ENCODE measurements around the gene ATP8B4. TPM values are rescaled to one million over a fixed set of nuclear protein-coding genes. Genes with fewer than 3 reads are reported as not detected.

The ATP8B4 gene
- total RNA-seq, 1 experiment from 2014 or later, result not detected

- POLR2A ChIA-PET, result no interaction called here
- CTCF ChIA-PET, result no interaction called here
- intact Hi-C loops (cut with micrococcal nuclease; ENCODE audit: unreplicated experiment) (no loop called here), in situ Hi-C loops (cut with HindIII; ENCODE audit: low pct_unique_long_range_greater_than_20kb, low sequenced_read_pairs) (no loop called here)
- Histone ChIP-seq H3K36me3 (ENCODE audit: control insufficient read depth, insufficient read depth, low read length) (no peaks in the 10 kb centered on the region), H3K4me3 (ENCODE audit: low read depth in 2 of 2, low read length in 2 of 2) (no peak overlapping the region), H3K27ac (ENCODE audit: low read length) (no peak overlapping the region), H3K27me3 (ENCODE audit: control insufficient read depth, insufficient read depth, low read length) (no peaks in the 10 kb centered on the region), H3K4me1 (ENCODE audit: control insufficient read depth, insufficient read depth, low read length) (no peaks in the 10 kb centered on the region), H3K9me3 (ENCODE audit: control insufficient read depth, insufficient read depth, low read depth, low read length) (no peaks in the 10 kb centered on the region)
- ATAC-seq, result no peak
- BruUV-seq (replicated peaks), result no TSS peak
- no peak for DNase-seq (ENCODE audit: low read depth, low spot score)
- TF ChIP-seq SIN3A (IDR thresholded peaks at IDR 0.05; ENCODE audit: borderline replicate concordance, insufficient read depth, low read depth, low read length) (no peak), CTCF (IDR thresholded peaks at IDR 0.05) (no peak), REST (IDR thresholded peaks at IDR 0.05; ENCODE audit: insufficient read depth in 1 of 2, low read depth in 2 of 2, low read length in 1 of 2) (no peak), TCF7L2 (IDR thresholded peaks at IDR 0.05; ENCODE audit: low read depth, low read length) (no peak), POLR2AphosphoS5 (IDR thresholded peaks at IDR 0.05; ENCODE audit: low read depth, low read length) (no peak)
These were observed 200.9 kb downstream of the ATP8B4 start for GRCh38 chr15:49918121-49918520.

GRCh38 chr15:49916998-49917397 is 202.0 kb downstream of the ATP8B4 start:
- POLR2A ChIA-PET, result no interaction called here

GRCh38 chr15:49915822-49916221 is 203.2 kb downstream of the ATP8B4 start:
- intact Hi-C loops (cut with micrococcal nuclease; ENCODE audit: unreplicated experiment) (no loop called here), in situ Hi-C loops (cut with HindIII; ENCODE audit: low pct_unique_long_range_greater_than_20kb, low sequenced_read_pairs) (no loop called here)
- no peak overlapping the region for H3K27ac ChIP-seq (ENCODE audit: low read length)
- no peak overlapping the region for H3K4me3 ChIP-seq (ENCODE audit: low read depth in 2 of 2, low read length in 2 of 2)
- H3K4me1 ChIP-seq (ENCODE audit: control insufficient read depth, insufficient read depth, low read length), result no peaks in the 10 kb centered on the region
- CTCF ChIA-PET, result no interaction called here
- H3K27me3 ChIP-seq (ENCODE audit: control insufficient read depth, insufficient read depth, low read length), result no peaks in the 10 kb centered on the region
- POLR2A ChIA-PET, result no interaction called here
- TF ChIP-seq CTCF (IDR thresholded peaks at IDR 0.05) (no peak), TCF7L2 (IDR thresholded peaks at IDR 0.05; ENCODE audit: low read depth, low read length) (no peak)
- ATAC-seq (no peak), DNase-seq (ENCODE audit: low read depth, low spot score) (no peak)
- 0 out of 2 replicates have a peak, but pooled peaks cover 1% of the 10 kb centered on the region for H3K9me3 ChIP-seq (ENCODE audit: control insufficient read depth, insufficient read depth, low read depth, low read length)
- no TSS peak for BruUV-seq (replicated peaks)
- H3K36me3 ChIP-seq (ENCODE audit: control insufficient read depth, insufficient read depth, low read length), result no peaks in the 10 kb centered on the region

More at GRCh38 chr15:49916998-49917397, 202.0 kb downstream of the ATP8B4 start:
- no TSS peak for BruUV-seq (replicated peaks)
- in situ Hi-C loops (cut with HindIII; ENCODE audit: low pct_unique_long_range_greater_than_20kb, low sequenced_read_pairs), result no loop called here
- no peak overlapping the region for H3K27ac ChIP-seq (ENCODE audit: low read length)
- intact Hi-C loops (cut with micrococcal nuclease; ENCODE audit: unreplicated experiment), result no loop called here
- DNase-seq (ENCODE audit: low read depth, low spot score), result no peak
- ATAC-seq, result no peak
- CTCF ChIA-PET, result no interaction called here
- H3K4me1 ChIP-seq (ENCODE audit: control insufficient read depth, insufficient read depth, low read length), result no peaks in the 10 kb centered on the region
- no peak for TF ChIP-seq POLR2AphosphoS5 (IDR thresholded peaks at IDR 0.05; ENCODE audit: low read depth, low read length)
- no peaks in the 10 kb centered on the region for H3K27me3 ChIP-seq (ENCODE audit: control insufficient read depth, insufficient read depth, low read length)
- H3K36me3 ChIP-seq (ENCODE audit: control insufficient read depth, insufficient read depth, low read length), result no peaks in the 10 kb centered on the region
- H3K4me3 ChIP-seq (ENCODE audit: low read depth in 2 of 2, low read length in 2 of 2), result no peak overlapping the region
- no peaks in the 10 kb centered on the region for H3K9me3 ChIP-seq (ENCODE audit: control insufficient read depth, insufficient read depth, low read depth, low read length)

Measured in Panc1 (cell line).